HG03108 (cell line): ENCODE results near the gene ADAM22.

Experiments used
- ATAC-seq: cut with Tn5 transposase; IDR thresholded peaks from one replicate; pipeline ENCODE4 v1.9.1; 2021; ENCODE audit warnings: moderate library complexity; ENCODE audit not compliant: unreplicated experiment

ADAM22 gene

GRCh38 chr7:88244258-88244657 is 310.2 kb downstream of the ADAM22 start:
- no peak for ATAC-seq
